HTERT RPE-1 (cell line): ENCODE data around the gene PATZ1.
"Not testable (repeated sequence)": the region's sequence is repeated elsewhere in the genome, so short reads cannot be mapped to it uniquely, and the experiment has no call there.

ENCODE experiments used
- in situ Hi-C: fragments of 300-500 bp; cut with MboI; formaldehyde crosslinking; loops from 4 replicates; pipeline ENCODE4 v1.14.3; 2020; ENCODE audit warnings: low sequenced_read_pairs

PATZ1 gene

DNA sequence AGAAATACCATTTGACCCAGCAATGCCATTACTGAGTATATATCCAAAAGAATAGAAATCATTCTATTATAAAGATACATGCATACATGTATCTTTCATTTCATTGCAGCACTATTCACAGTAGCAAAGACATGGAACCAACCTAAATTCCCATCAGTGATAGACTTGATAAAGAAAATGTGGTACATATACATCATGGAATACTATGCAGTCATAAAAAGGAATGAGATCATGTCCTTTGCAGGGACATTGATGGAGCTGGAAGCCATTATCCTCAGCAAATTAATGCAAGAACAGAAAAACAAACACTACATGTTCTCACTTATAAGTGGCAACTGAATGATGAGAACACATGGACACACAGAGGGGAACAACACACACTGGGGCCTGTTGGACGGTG, 31.9 kb downstream of the PATZ1 start:
- in situ Hi-C loops: not testable (repeated sequence)

DNA sequence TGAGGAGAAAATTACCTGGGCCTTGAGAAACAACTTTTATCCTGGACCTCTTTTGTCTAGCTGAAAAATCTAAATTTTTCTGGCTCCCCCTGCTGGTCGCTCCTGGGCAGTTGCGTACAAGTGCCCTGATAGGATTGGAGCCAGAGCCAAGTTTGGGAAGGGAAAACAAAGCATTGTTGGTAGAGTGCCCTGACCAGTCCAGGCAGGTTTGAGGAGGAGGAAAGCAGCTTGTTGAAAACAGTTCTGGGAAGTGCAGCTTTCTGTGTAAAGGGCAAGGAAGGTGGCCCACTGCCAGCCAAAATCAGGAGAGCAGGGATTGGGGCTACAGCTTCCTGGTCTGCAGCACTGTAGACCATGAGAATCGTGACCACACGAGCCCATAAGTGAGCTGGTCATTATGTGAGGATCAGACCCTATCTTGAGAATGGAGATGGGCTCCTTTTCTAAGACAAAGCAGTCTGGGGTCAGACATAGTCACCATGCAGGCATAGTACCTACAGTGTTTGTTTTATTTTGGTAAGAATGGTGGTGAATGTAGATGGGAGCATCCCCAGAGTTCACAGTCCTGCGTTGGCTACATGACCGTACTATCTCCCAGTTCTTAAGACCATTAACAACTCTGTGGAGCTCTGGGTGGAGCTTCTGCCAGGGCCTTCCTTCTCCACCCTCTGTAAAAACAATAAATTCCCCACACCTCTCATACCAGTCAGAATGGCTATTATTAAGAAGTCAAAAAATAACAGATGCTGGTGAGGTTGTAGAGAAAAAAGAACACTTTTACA, 32.6 kb downstream of the PATZ1 start:
- in situ Hi-C loops: no loop called here

- in situ Hi-C loops: no loop called here
These were observed 38.0 kb downstream of the PATZ1 start for GRCh38 chr22:31308181-31308580.

GRCh38 chr22:31305194-31305593, 41.0 kb downstream of the PATZ1 start:
- in situ Hi-C loops: no loop called here

- in situ Hi-C loops: no loop called here
These were observed 43.6 kb downstream of the PATZ1 start for GRCh38 chr22:31302537-31302936.

GRCh38 chr22:31302006-31302405, 44.1 kb downstream of the PATZ1 start:
- in situ Hi-C loops: no loop called here

GRCh38 chr22:31300896-31301295, 45.2 kb downstream of the PATZ1 start:
- in situ Hi-C loops: no loop called here

DNA sequence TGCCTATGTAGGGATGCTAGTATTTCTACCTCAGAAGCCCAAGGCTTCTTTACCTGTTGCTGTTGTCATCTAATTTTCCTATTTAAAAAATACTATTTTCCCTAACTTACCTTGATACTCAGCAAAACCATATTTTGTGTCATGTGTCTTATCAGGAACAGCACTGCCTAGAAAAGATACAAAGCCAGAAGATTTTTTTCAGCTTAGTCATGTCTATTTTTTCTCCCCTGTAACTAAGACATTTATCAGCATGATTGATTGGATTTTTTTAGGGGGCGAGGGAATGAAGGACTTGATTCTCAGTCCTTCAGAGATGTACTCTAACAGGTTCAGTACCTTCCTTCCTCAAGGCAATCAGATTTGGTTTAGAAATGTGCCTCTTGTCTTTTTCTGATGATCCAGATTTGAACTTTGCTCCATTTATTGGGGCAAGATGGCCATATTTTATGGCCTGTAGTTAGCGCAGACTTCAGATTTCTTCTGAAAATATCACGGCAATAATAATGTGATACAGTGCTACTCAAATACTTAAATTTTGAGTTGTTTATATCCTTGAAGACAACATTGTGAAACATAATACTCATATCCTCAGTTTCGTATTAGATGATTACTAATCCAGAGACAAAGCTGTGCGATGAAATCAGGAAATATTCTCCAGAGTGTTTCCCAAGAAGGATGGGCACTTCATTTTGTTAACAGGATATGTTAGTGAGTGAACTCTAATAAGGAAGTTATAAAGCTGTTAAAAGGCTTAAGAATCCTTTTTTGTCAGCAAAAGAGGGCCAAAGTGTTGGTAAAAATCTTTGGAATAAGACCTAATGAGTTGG, 50.1 kb downstream of the PATZ1 start:
- in situ Hi-C loops: no loop called here

DNA sequence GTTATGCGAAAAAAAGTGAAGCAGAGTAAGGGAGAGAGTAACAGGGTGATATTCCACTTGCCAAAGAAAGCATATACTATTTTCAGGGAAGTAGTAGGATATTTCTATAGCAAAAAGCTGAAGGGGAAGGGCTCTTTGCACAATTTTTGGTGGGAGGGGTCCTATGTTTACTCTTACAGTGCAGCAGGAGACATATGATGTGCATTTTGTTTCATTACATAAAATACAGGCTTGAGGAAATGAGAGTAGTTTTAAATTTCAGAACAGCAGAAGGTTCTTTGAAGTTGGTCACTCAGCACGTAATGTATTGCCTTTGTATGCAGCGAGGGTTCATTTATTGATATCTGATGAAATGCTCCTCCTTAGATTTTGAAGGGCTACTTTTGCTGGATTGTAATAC, 50.8 kb downstream of the PATZ1 start:
- in situ Hi-C loops: no loop called here

DNA sequence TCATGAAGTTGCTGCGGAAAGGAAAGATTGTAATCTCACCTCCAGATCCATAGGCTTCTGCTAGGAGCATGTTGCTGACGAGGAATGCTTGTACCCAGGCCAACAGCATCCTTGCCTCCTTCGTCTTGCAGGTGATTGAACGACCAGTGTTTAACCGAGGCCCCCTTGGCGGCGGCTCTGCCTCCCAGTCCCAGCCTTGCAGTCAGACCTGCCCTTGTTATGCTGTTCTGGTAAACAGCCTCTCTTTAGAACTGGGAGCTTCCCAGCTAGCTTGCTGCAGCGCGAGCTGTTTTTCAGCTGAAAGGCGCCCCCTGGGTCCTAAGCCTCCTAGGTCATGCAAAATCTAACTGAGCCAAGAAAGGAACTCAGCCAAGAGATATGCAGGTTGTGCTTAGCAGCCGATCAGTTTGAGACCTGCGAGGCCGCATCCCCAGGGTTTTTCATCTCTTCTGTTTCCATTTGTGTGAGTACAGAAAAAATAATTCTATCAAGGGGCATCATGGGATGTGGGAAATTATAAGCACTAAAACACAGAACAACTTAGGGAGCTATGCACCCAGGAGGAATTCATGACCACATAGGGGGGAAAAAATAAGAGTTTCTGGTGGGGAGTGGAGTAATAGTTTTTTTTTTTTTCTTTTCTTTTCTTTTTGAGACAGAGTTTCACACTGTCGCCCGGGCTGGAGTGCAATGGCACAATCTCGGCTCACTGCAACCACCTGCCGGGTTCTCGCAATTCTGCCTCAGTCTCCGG, 53.7 kb downstream of the PATZ1 start, which contains the start of gene PIK3IP1:
Gene PIK3IP1 (minus strand): TSS at position 253 of the 754 bp plus-strand sequence. CDS start 144 bp downstream, at position 109.
- in situ Hi-C loops: no loop called here

DNA sequence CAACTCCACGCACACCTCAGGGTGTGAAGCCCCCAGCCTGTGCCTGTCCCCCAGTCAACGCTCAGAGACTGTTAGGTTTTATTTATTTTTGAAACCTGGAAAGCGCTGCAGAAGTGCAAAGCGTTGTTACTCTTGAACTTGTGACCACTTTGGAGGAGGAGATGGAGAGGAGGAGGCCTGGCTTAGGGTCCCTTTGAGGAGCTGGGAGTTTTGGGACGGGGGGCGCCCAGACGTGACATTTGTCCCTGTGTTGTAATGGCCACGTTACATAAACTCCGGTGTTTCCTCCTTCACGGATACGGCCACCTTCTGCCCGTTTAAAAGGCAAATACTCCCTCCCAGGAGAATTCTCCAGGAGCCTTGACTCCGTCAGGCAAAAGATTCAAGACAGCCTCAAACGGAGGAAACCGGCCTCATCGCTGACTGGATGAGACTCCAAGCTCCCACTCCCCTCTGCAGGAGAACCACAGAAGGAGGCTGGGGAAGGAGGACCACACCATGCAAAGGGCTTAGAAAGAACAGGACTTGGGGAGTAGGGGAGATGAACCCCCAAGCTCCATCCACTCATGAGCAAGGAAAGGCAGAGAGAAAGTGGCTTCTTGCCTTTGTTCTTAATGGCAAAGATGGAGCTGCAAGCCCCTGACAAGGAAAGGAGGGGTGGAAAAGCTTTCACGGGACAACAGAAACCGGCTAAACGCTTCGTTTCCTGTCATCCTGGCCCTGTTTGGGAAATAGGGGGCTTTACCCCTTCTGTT, 54.5 kb downstream of the PATZ1 start:
- in situ Hi-C loops: no loop called here

DNA sequence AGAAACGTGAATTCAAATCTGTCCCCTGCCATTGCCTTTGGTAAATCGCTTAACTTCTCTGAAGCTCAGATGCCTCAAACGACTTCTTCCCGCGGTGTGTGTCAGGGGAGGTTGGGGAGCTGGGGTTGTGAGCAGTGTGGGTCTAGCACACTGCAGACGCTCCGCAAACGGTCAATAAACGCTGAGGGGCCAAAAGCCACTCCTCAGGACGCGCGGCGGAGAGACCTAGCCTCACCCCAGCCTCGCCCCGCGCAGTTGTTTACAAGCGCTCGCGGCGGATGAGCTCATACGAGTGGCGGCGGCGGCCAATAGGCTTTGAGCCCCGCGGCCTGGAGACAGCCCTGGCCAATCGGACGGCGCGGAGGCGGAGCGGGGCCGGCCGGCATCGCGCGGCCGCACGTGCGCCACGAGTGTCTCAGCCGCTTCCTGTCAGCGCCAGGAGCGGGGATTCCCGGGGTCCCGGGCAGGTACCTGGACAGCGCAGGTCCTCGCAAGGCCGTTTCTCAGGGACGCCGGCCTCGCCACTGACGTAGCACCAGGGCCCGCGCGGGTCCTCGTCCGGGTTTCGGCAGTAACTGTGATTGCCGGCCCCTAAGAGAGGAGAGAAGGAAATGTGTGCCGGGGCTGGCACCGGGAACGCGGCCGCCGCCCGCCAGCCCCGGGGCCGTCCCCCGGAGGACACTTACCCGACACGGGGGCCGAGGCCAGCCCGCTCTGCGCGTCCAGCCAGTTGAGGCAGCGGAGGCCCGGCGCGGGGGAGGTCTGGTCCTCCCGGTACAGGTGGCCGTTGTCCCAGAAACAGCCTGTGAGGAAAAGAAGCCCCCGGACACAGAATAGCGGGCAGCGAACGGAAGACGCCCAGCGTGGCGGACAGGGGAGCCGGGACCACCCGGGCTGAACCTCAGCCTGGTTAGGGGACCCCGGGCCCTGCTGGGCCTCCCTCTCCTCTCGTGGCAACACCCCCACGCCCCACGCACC, 55.4 kb downstream of the PATZ1 start:
- in situ Hi-C loops: no loop called here

DNA sequence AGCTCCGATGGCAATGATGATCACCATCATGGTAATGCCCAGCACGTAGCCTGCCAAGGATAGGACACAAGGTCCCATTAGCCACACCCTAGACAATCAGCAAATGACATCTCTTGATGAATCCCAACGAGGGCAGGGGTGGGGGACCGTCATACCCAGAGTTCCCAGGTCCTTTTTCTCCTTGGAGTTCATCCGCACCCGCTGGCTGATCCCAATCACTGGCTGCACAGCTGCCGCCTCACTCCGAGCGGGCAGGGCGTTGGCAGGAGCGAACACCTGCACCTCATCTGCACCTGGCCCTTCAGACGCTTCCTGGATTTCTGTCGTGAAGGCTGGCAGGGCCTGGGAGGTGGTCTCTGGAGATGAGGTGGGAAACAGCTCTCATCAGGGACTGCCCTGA, 56.8 kb downstream of the PATZ1 start:
- in situ Hi-C loops: no loop called here

DNA sequence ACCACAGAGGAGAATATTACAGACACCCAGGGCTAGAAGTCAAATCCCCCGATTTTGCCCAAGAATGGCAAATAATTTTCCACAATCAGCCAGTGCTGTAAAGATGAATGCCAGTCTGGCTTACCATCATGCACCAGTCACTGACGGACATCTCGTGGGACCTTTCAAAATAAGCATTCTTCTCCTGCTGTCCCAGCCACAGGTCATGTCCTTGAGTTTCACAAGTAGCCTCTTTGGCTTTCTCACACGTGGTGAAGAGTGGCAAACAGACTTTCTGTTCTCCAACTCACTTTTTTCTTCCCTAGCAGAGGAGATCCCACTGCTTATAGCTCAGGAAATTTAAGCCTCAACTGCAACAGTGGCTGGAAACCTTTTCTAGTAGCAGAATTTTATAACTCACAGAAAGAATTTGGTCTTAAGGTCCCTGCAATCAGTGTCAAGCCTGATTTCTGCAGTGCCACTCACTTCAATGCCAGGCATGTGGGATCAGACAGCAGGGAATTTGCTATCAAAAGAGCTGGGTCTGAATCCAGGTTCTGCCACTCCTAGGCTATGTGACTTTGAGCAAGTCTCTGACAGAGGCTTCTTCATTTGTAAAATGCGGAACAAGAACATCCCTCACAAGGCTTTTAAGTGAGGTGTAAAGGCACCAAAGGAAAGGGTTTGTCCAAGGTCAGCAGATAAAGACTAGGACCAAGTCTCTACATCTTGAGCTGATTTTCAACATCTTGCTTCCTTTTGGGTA, 57.5 kb downstream of the PATZ1 start:
- in situ Hi-C loops: no loop called here

GRCh38 chr22:31287818-31288495, 58.2 kb downstream of the PATZ1 start:
- in situ Hi-C loops: no loop called here

GRCh38 chr22:31286360-31287255, 59.5 kb downstream of the PATZ1 start:
- in situ Hi-C loops: no loop called here
